IMR-90 (cell line): Measurements from ENCODE around the gene ATXN10. TPM values are rescaled to one million over a fixed set of nuclear protein-coding genes. Genes with fewer than 3 reads are reported as not detected.
A peak's percentile ranks its signal among the peaks of the same experiment; 100 is the strongest.

Experiments used
- ATAC-seq: fragments of 200-7000 bp; cut with Tn5 transposase; 2 replicates; pipeline ENCODE4 v1.9.1; 2020; ENCODE audit warnings: low read depth, mild to moderate bottlenecking, moderate library complexity
- BruUV-seq: library from RNA; stranded (reverse); fragments of 400-500 nt; replicated peaks from 2 replicates; lab custom pipeline; 2021; lab: Mats Ljungman, UMichigan
- CTCF ChIA-PET: fragments of 300-600 bp; formaldehyde crosslinking; extraction: SDS; loops from one replicate; lab custom pipeline; 2021; ENCODE audit warnings: antibody characterized with exemption; lab: Yijun Ruan, JAX
- POLR2A ChIA-PET: fragments of 300-600 bp; sonication (Branson Sonifier 250); formaldehyde crosslinking; loops from one replicate; lab custom pipeline; 2022; ENCODE audit warnings: antibody characterized with exemption; ENCODE audit not compliant: unreplicated experiment; lab: Charles Lee
- DNase-seq: peaks from one replicate; pipeline ENCODE4 v3.0.0; 2013
- H2AFZ ChIP-seq: replicated peaks from 2 replicates; pipeline ENCODE3; 2013; ENCODE audit warnings: low read length, mild to moderate bottlenecking; ENCODE audit not compliant: poor library complexity
- H2AK5ac ChIP-seq: 2 replicates; pipeline ENCODE4 v1.6.1; 2013; ENCODE audit warnings: low read depth, low read length, inconsistent platforms
- H2AK9ac ChIP-seq: replicated peaks from 2 replicates; pipeline ENCODE3; 2013; ENCODE audit warnings: mild to moderate bottlenecking, low read depth, low read length, moderate library complexity; ENCODE audit not compliant: poor library complexity
- H2BK120ac ChIP-seq: 2 replicates; pipeline ENCODE4 v1.6.1; 2013; ENCODE audit warnings: low read depth, low read length, inconsistent platforms
- H2BK15ac ChIP-seq: 3 replicates; pipeline ENCODE4 v1.6.1; 2013; ENCODE audit warnings: low read depth, low read length, inconsistent platforms
- H2BK20ac ChIP-seq: 2 replicates; pipeline ENCODE4 v1.6.1; 2013; ENCODE audit warnings: low read depth, mild to moderate bottlenecking, inconsistent platforms, low read length, moderate library complexity
- H2BK5ac ChIP-seq: 2 replicates; pipeline ENCODE4 v1.6.1; 2013; ENCODE audit warnings: mild to moderate bottlenecking, low read depth, low read length, inconsistent platforms; ENCODE audit not compliant: poor library complexity, severe bottlenecking
- H3K14ac ChIP-seq: replicated peaks from 2 replicates; pipeline ENCODE4 v1.6.1; 2013; ENCODE audit warnings: low read depth, low read length, inconsistent platforms
- H3K18ac ChIP-seq: 2 replicates; pipeline ENCODE4 v1.6.1; 2013; ENCODE audit warnings: low read depth, low read length, control low read depth
- H3K23ac ChIP-seq: 2 replicates; pipeline ENCODE4 v1.6.1; 2013; ENCODE audit warnings: low read depth, low read length, inconsistent platforms
- H3K27ac ChIP-seq: 2 replicates; pipeline ENCODE4 v1.5.1; 2013; ENCODE audit warnings: mild to moderate bottlenecking, control low read depth, low read length; ENCODE audit not compliant: insufficient read depth
- H3K27me3 ChIP-seq: 2 replicates; pipeline ENCODE4 v1.6.1; 2013; ENCODE audit warnings: low read length; ENCODE audit not compliant: control insufficient read depth, insufficient read depth
- H3K36me3 ChIP-seq: 2 replicates; pipeline ENCODE4 v1.6.1; 2013; ENCODE audit warnings: low read length, mixed read lengths; ENCODE audit not compliant: control insufficient read depth, insufficient read depth
- H3K4ac ChIP-seq: 2 replicates; pipeline ENCODE4 v1.6.1; 2013; ENCODE audit warnings: low read depth, low read length, inconsistent platforms
- H3K4me1 ChIP-seq: 2 replicates; pipeline ENCODE4 v1.6.1; 2013; ENCODE audit warnings: low read length, mixed read lengths; ENCODE audit not compliant: control insufficient read depth, insufficient read depth
- H3K4me2 ChIP-seq: 2 replicates; pipeline ENCODE4 v1.6.1; 2013; ENCODE audit warnings: low read depth, mild to moderate bottlenecking, control low read depth, low read length, moderate library complexity
- H3K4me3 ChIP-seq: 2 replicates; pipeline ENCODE4 v1.5.1; 2013; ENCODE audit warnings: low read depth, mild to moderate bottlenecking, control low read depth, low read length, moderate library complexity; ENCODE audit not compliant: insufficient read depth
- H3K56ac ChIP-seq: 2 replicates; pipeline ENCODE4 v1.6.1; 2013; ENCODE audit warnings: low read length, inconsistent platforms; ENCODE audit not compliant: insufficient read depth; ENCODE audit errors: extremely low read depth
- H3K79me1 ChIP-seq, 2 experiments: 2 replicates each; pipeline ENCODE4 v1.6.1; 2013; ENCODE audit warnings: low read length in 2 of 2, inconsistent platforms in 1 of 2, low read depth in 1 of 2
- H3K9ac ChIP-seq: 2 replicates; pipeline ENCODE4 v1.6.1; 2013; ENCODE audit warnings: low read depth, low read length, control low read depth
- H3K9me1 ChIP-seq: 2 replicates; pipeline ENCODE4 v1.6.1; 2013; ENCODE audit warnings: low read length, inconsistent platforms; ENCODE audit not compliant: insufficient read depth
- H3K9me3 ChIP-seq: 2 replicates; pipeline ENCODE4 v1.6.1; 2013; ENCODE audit warnings: low read length; ENCODE audit not compliant: control insufficient read depth, insufficient read depth
- H4K20me1 ChIP-seq: 2 replicates; pipeline ENCODE4 v1.6.1; 2013; ENCODE audit warnings: low read length, inconsistent platforms; ENCODE audit not compliant: insufficient read depth
- H4K5ac ChIP-seq: 2 replicates; pipeline ENCODE4 v1.6.1; 2013; ENCODE audit warnings: mild to moderate bottlenecking, low read depth, low read length, control low read depth
- H4K8ac ChIP-seq, 2 experiments: 2 replicates each; pipeline ENCODE4 v1.6.1; 2013; ENCODE audit warnings: low read depth in 2 of 2, low read length in 2 of 2, control low read depth in 1 of 2, inconsistent platforms in 1 of 2
- H4K91ac ChIP-seq: 2 replicates; pipeline ENCODE4 v1.6.1; 2013; ENCODE audit warnings: low read depth, low read length, inconsistent platforms; ENCODE audit not compliant: insufficient read depth
- BHLHE40 ChIP-seq: fragments of 150-350 bp; IDR thresholded peaks from 2 replicates; pipeline ENCODE4 v1.6.1; 2016; ENCODE audit warnings: mild to moderate bottlenecking, low read depth, low read length
- CEBPB ChIP-seq: IDR thresholded peaks from 2 replicates; pipeline ENCODE4 v1.6.1; 2012; ENCODE audit warnings: low read depth, low read length, improper control_type of control experiment
- CHD1 ChIP-seq: IDR thresholded peaks from 2 replicates; pipeline ENCODE4 v1.6.1; 2012; ENCODE audit warnings: low read depth, low read length, improper control_type of control experiment
- ELK1 ChIP-seq: fragments of 150-350 bp; IDR thresholded peaks from 2 replicates; pipeline ENCODE4 v1.6.1; 2016; ENCODE audit warnings: low read depth, mild to moderate bottlenecking, low read length, moderate library complexity, borderline replicate concordance
- FOS ChIP-seq: fragments of 150-350 bp; IDR thresholded peaks from 2 replicates; pipeline ENCODE4 v1.6.1; 2016; ENCODE audit warnings: low read depth, low read length
- MXI1 ChIP-seq: IDR thresholded peaks from 2 replicates; pipeline ENCODE4 v1.6.1; 2012; ENCODE audit warnings: low read depth, mild to moderate bottlenecking, low read length, moderate library complexity, borderline replicate concordance
- NFE2L2 ChIP-seq: fragments of 150-350 bp; IDR thresholded peaks from 2 replicates; pipeline ENCODE4 v1.6.1; 2016; ENCODE audit warnings: low read depth, mild to moderate bottlenecking, low read length
- POLR2A ChIP-seq: IDR thresholded peaks from 2 replicates; pipeline ENCODE4 v1.6.1; 2012; ENCODE audit warnings: mild to moderate bottlenecking, low read depth, low read length
- RAD21 ChIP-seq: IDR thresholded peaks from 2 replicates; pipeline ENCODE4 v1.6.1; 2012; ENCODE audit warnings: low read length, improper control_type of control experiment
- RCOR1 ChIP-seq: IDR thresholded peaks from 2 replicates; pipeline ENCODE4 v1.6.1; 2012; ENCODE audit warnings: mild to moderate bottlenecking, low read length, improper control_type of control experiment; ENCODE audit not compliant: insufficient replicate concordance
- RFX5 ChIP-seq: IDR thresholded peaks from 2 replicates; pipeline ENCODE4 v1.8.0; 2012; ENCODE audit warnings: low read depth, mild to moderate bottlenecking, low read length, moderate library complexity
- SMC3 ChIP-seq: fragments of 150-350 bp; IDR thresholded peaks from 2 replicates; pipeline ENCODE4 v1.6.1; 2016; ENCODE audit warnings: low read depth, mild to moderate bottlenecking, antibody characterized with exemption, low read length, moderate library complexity
- WGBS, 2 experiments: methylation state at CpG; one replicate each; pipeline versions ENCODE4 v1.1.5 to v1.1.7; 2013; ENCODE audit warnings: missing lambda C conversion rate in 2 of 2; ENCODE audit not compliant: insufficient read length in 1 of 2; ENCODE audit errors: extremely low coverage in 2 of 2; 5-methylcytosine and 5-hydroxymethylcytosine counted together
- dilution Hi-C: fragments of 300-500 bp; cut with HindIII; formaldehyde crosslinking; loops from one replicate; pipeline ENCODE4 v1.14.3; 2018; ENCODE audit warnings: low sequenced_read_pairs; ENCODE audit not compliant: unreplicated experiment
- in situ Hi-C: fragments of 300-500 bp; cut with MboI; formaldehyde crosslinking; loops from 3 replicates; pipeline ENCODE4 v1.14.3; 2019; ENCODE audit warnings: low sequenced_read_pairs, inconsistent platforms, mixed read lengths
- intact Hi-C: fragments of 100-400 bp; cut with micrococcal nuclease; formaldehyde crosslinking; loops from 2 replicates; pipeline ENCODE4 v1.10.0; 2022
- polyA plus RNA-seq, 3 experiments: library from polyadenylated mRNA; depleted of rRNA; stranded (reverse); fragments of >200 nt; gene quantifications; 2 replicates each; pipeline ENCODE4 v1.2.3, GENCODE V29; 2012; ENCODE audit warnings: low replicate concordance in 1 of 3
- total RNA-seq: library from RNA; depleted of rRNA; stranded (reverse); fragments of >200 nt; gene quantifications from 2 replicates; pipeline ENCODE4 v1.2.3, GENCODE V29; 2012
- TF ChIP-seq, protein P1 (sequence below): conservative IDR thresholded peaks from 2 replicates; pipeline ENCODE4 v1.5.1; 2012; ENCODE audit warnings: mild to moderate bottlenecking, low read depth, low read length, improper control_type of control experiment
- TF ChIP-seq, protein P2 (sequence below): fragments of 150-350 bp; IDR thresholded peaks from 2 replicates; pipeline ENCODE4 v1.6.1; 2017; ENCODE audit warnings: mild to moderate bottlenecking, antibody characterized with exemption, low read length, low read depth

Gene ATXN10
- total and polyA plus RNA-seq, 2 of the 4 experiments (the other 2 are of a cell fraction) = 116 to 231 TPM

- ATAC-seq = no peak
- Histone ChIP-seq H3K4me2 (peak overlapping the region; percentile 85), H2AK9ac (peak overlapping the region; percentile 100), H3K4me3 (peak overlapping the region; percentile 95), H3K14ac (peak overlapping the region; percentile 92), H3K9me3 (no peaks in the 10 kb centered on the region), H3K9me1 (peaks cover 17% of the 10 kb centered on the region), H2AFZ (peak overlapping the region; percentile 98), H3K27me3 (no peaks in the 10 kb centered on the region), H4K8ac (peak overlapping the region; percentile 93), H4K20me1 (peaks cover 35% of the 10 kb centered on the region), H2BK120ac (peak overlapping the region; percentile 49; the same call in 1 of the 2 replicates), H3K23ac (peak overlapping the region; percentile 82; the same call in 1 of the 2 replicates), H2BK20ac (no peak overlapping the region), H2BK5ac (peak overlapping the region; percentile 29), H3K27ac (peak overlapping the region; percentile 99), H3K36me3 (peaks cover 2% of the 10 kb centered on the region; the same call in 1 of the 2 replicates), H4K91ac (peak overlapping the region; percentile 93), H3K79me1 (peaks cover 18 to 45% of the 10 kb centered on the region in 2 experiments; a peak in 3 of 4 replicates), H2BK15ac (0 out of 3 replicates have a peak overlapping the region, but pooled peaks have one; percentile 60), H2AK5ac (peak overlapping the region; percentile 83), H3K4me1 (peaks cover 18% of the 10 kb centered on the region), H3K9ac (peak overlapping the region; percentile 99), H3K18ac (peak overlapping the region; percentile 25; the same call in 1 of the 2 replicates), H4K5ac (peak overlapping the region; percentile 70), H3K56ac (peak overlapping the region; percentile 28), H3K4ac (peak overlapping the region; percentile 92)
- WGBS, 2 experiments = 2% methylated on average over 16 of the region's 32 CpGs; no CpG with 5 or more reads in 1 of the 2 experiments
- intact Hi-C loops (no loop called here), dilution Hi-C loops (no loop called here), in situ Hi-C loops (no loop called here)
- ChIA-PET CTCF (interaction anchor here (0.9 kb wide), 1 partner anchor 68 kb away, joined by 3 read pairs; no protein-coding TSS in a partner anchor), POLR2A (interaction anchor here (1.8 kb wide), 1 partner anchor 39 kb away, joined by 9 read pairs; no protein-coding TSS in a partner anchor)
- no TSS peak for BruUV-seq
- DNase-seq = no peak
- TF ChIP-seq, protein P1, sequence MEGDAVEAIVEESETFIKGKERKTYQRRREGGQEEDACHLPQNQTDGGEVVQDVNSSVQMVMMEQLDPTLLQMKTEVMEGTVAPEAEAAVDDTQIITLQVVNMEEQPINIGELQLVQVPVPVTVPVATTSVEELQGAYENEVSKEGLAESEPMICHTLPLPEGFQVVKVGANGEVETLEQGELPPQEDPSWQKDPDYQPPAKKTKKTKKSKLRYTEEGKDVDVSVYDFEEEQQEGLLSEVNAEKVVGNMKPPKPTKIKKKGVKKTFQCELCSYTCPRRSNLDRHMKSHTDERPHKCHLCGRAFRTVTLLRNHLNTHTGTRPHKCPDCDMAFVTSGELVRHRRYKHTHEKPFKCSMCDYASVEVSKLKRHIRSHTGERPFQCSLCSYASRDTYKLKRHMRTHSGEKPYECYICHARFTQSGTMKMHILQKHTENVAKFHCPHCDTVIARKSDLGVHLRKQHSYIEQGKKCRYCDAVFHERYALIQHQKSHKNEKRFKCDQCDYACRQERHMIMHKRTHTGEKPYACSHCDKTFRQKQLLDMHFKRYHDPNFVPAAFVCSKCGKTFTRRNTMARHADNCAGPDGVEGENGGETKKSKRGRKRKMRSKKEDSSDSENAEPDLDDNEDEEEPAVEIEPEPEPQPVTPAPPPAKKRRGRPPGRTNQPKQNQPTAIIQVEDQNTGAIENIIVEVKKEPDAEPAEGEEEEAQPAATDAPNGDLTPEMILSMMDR = no peak
- no peak for TF ChIP-seq SMC3
- no peak for TF ChIP-seq ELK1
- TF ChIP-seq RAD21 = no peak
- TF ChIP-seq MXI1 = no peak
- no peak for TF ChIP-seq NFE2L2
- TF ChIP-seq, protein P2, sequence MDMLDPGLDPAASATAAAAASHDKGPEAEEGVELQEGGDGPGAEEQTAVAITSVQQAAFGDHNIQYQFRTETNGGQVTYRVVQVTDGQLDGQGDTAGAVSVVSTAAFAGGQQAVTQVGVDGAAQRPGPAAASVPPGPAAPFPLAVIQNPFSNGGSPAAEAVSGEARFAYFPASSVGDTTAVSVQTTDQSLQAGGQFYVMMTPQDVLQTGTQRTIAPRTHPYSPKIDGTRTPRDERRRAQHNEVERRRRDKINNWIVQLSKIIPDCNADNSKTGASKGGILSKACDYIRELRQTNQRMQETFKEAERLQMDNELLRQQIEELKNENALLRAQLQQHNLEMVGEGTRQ = no peak
- TF ChIP-seq FOS = no peak
- TF ChIP-seq BHLHE40 = no peak
- no peak for TF ChIP-seq RFX5
- TF ChIP-seq RCOR1 = no peak
- no peak for TF ChIP-seq CHD1
- no peak for TF ChIP-seq CEBPB
- TF ChIP-seq POLR2A = no peak
Observed at GRCh38 chr22:45670981-45671782, 452 bp upstream of the ATXN10 start.
